ENCODE data around the gene SIRT3.
"Not testable (repeated sequence)": the region's sequence is repeated elsewhere in the genome, so short reads cannot be mapped to it uniquely, and the experiment has no call there.

DNA sequence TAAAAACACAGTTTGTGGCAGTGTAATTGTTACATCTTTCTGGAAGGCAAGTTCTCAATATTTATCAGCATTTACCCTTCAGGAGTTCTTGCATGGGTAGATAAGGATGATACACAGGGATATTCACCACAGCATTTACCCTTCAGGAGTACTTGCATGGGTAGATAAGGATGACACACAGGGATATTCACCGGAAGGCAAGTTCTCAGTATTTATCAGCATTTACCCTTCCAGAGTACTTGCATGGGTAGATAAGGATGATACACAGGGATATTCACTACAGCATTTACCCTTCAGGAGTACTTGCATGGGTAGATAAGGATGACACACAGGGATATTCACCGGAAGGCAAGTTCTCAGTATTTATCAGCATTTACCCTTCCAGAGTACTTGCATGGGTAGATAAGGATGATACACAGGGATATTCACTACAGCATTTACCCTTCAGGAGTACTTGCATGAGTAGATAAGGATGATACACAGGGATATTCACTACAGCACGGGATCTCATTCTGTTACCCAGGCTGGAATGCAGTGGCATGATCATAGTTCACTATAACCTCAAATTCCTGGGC, 15.4 kb downstream of the SIRT3 start:
- TF ChIP-seq, protein P1, sequence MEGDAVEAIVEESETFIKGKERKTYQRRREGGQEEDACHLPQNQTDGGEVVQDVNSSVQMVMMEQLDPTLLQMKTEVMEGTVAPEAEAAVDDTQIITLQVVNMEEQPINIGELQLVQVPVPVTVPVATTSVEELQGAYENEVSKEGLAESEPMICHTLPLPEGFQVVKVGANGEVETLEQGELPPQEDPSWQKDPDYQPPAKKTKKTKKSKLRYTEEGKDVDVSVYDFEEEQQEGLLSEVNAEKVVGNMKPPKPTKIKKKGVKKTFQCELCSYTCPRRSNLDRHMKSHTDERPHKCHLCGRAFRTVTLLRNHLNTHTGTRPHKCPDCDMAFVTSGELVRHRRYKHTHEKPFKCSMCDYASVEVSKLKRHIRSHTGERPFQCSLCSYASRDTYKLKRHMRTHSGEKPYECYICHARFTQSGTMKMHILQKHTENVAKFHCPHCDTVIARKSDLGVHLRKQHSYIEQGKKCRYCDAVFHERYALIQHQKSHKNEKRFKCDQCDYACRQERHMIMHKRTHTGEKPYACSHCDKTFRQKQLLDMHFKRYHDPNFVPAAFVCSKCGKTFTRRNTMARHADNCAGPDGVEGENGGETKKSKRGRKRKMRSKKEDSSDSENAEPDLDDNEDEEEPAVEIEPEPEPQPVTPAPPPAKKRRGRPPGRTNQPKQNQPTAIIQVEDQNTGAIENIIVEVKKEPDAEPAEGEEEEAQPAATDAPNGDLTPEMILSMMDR (IDR thresholded peaks at IDR 0.05): not testable (repeated sequence)
- not testable (repeated sequence) for TF ChIP-seq POLR2A (IDR thresholded peaks at IDR 0.05)
